GM21529 (cell line): ENCODE data around the gene SLC39A3.

Experiments
- ATAC-seq: cut with Tn5 transposase; IDR thresholded peaks from one replicate; pipeline ENCODE4 v1.9.1; 2021; ENCODE audit not compliant: unreplicated experiment

SLC39A3 gene

DNA sequence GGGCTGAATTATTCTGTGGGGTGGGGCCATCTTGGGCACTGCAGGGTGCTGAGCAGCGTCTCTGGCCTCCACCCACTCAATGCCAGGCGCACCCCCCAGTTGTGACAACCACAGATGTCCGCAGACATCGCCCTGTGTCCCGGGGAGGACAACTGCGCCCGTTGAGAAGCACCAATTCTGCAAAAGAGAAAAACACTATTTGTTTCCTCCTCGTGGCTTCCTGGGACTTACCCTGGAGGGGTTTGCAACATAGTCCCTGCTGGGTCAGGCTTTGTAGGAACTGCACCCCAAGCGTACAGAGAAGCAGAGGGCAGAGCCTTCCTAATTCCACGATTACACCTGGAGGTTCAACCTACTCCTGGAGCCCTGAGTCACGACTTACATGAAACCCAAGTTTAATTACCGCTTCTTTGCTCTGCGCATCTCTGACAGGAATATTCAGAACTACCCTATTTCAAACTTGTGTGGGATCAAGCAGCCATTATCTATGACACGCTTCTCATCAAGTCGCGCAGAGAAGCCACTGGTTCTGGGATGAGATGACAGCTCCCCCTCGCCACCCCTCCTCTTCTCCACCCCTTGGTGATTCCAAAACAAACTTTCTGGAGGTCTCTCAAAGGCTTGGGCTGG lies 11.1 kb upstream of the SLC39A3 start:
- ATAC-seq = no peak

DNA sequence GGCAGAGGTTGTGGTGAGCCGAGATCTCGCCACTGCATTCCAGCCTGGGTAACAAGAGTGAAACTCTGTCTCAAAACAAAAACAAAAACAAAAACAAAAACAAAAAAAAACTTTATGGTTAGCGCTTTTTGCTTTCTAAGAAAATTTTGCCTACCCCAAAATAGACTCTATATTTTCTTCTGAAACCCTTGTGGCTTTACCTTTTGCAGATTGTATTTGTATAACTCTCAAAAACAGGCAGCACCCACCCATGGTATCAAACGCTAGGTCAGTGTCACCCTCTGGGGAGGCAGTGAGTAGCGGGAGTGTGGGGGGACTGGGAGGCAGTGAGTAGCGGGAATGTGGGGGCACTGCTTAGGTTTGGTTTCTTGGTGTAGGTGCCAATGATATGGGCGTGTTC lies 7.5 kb upstream of the SLC39A3 start:
- ATAC-seq = no peak

DNA sequence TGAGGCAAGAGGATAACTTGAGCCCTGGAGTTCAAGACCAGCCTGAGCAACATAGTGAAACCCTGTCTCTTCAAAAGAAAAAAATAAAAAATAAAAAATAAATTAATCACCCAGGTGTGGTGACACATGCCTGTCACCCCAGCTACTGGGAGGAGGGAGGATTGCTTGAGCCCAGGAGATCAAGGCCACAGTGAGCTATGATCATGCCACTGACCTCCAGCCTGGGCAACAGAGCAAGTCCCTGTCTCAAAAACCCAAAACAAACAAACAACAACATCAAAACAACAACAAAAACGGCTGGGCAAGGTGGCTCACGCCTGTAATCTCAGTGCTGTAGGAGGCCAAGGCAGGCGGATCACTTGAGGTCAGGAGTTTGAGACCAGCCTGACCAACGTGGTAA lies 4.3 kb upstream of the SLC39A3 start:
- no peak for ATAC-seq

DNA sequence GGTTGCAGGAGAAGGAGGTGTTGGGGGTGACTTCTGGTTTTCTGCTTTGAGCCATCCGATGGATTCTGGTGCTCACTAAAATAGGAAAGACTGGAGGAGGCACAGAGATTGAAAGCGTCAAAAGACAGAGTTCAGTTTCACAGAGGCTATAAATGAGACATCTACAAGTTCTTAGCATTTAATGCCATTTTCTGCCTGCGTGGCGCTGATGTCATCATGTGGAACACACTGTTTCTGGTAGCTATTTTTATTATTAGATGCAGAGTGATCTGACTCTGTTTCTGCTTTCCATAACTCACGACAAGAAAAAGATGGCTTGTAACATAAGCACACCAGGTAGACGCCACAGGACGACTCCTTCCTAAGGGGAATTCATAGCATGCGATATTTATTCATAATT lies 3.3 kb upstream of the SLC39A3 start:
- ATAC-seq = no peak

DNA sequence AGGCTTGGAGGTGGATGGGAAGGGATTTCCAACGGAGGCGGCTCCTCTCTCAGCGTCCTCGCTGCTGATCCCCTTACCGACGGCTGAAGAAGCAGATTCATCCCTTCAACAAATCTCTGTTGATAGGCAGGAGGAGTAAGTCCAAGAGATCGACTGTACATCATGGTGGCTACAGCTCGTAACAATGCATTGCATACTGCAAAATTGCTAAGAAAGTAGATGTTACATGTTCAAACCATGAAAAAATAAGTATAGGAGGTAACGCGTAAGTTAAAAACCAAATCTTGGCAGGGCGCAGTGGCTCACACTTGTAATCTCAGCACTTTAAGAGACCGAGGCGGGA lies 468 bp upstream of the SLC39A3 start:
- ATAC-seq = no peak

DNA sequence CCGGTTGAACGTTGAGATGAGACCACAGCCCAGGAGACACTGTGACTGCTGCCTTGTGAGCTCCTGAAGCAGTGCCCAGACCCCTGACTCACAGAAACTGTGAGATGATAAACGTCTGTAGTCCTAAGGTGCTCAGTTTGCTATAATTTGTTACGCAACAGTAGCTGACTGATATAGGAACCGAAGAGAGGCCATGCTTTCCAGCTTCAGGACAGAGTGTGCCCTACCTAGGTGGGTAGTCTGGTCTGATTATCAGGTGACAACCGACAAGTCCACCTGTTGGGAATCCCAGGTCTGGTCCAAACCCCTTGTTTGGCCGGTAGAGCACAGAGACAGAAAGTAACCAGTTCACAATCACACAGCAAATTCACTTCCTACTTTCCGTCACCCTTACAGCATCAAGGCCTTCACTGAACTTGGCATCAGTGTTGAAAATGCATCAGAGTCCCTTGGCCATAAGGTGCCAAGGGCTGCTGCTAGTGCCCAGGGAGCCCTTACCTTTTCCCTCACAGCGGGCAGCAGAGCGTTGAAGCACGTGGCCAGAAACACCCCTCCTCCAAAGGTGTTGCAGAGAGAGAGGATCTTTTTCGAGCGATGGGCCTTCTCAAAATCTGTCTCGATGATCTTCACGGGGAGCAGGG lies 3.1 kb downstream of the SLC39A3 start:
- no peak for ATAC-seq

DNA sequence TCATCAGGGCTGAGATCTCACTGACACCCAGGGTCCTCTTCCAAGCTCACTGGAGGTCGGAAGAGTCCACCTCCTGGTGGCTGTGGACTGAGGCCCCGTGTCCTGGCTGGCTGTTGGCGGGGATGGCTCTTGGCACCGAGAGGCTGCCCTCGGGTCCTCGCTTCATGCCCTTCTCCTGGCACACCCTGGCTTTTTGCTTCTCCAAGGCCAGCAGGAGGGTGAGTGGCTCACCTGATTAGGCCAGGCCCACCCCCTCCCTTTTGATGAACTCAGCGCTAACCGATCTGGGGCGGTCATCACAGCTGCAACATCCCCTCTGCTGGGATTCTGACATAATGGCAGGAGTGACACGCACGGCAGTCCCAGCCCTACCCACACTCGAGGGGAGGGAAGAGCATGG lies 4.4 kb downstream of the SLC39A3 start:
- ATAC-seq = no peak

DNA sequence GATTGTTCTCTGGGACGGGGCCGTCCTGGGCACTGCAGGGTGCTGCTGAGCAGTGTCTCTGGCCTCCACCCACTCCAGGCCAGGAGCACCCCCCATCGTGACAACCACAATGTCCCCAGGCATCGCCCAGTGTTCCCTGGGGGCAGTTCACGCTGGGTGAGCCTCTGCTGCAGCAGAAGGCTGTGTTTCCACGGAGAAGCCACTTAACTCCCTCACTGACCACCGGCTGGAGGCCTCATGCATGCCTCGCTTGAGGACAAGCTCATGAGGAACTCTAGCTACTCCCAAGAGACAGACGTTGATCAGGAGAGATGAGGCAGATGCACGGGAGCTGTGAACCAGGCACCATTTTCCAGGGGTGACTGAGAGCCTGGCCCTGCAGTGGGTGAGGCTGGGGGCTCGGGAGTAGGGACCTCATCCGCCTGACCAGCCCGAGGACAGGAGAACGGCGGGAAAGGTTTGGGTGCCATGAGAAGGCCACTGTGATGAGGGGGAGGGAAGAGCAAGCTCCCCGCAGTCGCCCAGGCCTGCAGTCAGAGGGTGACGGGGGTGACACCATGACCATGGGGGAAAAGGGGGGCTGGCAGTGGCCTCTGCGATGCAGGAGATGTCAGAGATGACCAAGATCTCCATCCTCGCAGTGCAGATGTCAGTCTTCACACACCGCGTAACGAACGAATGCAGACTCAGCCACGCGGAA lies 5.1 kb downstream of the SLC39A3 start:
- ATAC-seq = no peak

DNA sequence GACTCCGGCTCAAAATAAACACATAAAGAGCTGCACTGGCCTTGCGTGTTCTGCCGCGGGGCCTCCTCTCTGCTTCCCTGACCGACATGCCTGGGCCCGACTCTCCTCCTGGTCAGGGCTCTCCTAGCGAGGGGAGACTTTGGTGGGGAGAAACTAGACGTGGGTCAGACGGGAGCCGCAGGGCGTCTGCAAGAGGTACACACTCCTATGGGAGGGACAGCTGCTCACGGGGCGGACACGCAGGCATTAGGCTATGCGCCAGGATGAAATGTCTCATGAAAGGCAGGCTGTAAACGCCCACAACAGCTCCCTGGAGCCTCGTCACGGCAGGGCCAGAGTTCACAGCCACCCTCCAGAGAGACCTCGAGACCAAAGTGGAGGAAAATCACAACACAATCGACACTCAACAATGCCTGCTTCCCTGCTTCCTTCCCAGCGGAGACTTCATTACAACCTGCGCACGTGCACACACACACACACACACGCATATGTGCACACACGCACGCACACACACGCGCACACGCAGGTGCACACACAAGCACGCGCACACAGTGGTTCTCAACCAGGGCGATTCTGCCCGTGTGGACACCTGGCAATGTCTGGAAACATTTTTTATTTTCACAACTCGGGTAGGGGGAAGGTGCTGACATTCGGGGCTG lies 5.8 kb downstream of the SLC39A3 start:
- no peak for ATAC-seq

DNA sequence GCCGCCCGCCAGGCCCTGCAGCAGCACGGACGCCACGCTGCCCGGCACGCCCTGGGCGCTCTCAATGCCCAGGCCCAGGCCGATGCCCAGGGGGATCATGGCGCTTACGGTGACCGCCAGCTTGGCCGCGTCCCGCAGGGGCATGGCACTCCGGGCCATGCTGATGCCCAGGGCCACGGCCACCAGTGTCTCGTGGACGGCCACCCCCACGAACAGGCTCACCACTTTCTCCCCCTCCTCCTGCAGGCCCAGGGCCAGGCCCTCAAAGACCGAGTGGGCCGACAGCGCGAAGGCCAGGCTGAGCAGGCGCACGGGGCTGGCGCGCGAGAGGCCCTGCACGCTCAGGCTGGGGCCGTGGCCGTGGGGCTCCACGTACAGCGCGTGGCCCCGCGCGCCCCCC lies 6.9 kb downstream of the SLC39A3 start:
- no peak for ATAC-seq

DNA sequence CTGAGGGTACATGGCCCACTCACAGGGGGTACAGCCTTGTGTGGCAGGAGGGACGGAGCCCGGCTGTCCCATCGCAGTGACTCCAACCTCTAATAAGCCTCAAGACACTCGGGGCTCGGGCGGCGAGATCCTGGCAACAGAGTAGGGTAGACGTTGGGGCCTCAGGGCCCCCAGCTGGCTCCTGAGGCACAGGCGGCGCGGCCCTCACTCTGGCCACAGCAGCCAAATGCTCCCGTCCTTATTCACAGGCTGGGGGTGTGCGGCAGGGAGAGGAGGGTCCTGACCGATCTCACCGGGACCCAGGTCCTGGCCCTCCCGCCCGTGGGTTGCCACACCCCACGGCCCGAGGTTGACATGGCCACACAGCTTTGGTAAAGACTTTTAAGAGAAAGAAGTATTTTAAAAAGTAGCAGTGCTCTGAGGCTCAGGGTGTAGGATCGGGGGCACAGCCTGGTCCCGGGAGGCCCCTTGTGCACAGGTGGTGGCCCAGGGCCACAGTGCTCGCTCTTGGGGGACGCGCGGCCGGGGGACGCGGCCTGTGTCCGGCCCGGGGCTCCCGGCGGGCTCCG lies 7.6 kb downstream of the SLC39A3 start:
- no peak for ATAC-seq

DNA sequence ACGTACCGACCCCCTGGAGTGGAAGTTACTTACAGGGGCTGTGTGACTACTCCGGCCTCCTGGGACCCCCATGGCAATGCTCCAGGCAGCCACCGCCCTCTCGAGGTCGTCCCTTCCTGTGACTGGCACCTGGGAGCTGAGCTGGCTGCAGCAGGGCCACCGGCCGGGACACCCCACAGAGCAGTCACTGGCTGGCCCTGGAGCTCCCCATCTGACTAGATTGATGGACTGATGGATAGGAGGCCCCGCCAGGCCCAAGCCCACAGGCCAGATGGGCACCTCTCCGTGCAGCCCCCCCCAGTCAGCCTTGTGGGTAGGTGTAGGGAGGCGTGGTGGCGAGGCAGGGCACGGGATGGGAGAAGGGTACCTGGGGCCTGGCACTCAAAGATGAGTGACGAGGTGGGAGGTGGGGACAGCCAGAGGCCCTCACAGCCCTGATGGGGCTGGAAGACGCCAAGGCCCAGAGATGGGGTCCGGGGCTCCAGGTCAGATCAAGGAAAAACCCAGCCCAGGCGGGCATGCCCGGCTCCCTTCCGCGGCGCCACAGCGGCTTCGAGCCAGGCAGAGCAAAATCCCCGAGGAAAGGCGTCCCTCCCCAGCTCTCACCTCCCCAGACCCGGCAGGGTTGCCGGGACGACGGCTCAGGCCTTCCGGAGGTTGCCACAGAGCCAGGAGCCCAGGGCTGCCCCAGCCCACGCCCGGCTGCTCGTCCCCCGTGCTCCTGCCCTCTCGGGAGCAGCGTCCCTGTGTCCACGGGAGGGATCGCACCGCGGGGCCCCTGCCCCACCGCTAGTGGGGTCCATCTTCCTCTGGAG lies 8.4 kb downstream of the SLC39A3 start:
- ATAC-seq = no peak

DNA sequence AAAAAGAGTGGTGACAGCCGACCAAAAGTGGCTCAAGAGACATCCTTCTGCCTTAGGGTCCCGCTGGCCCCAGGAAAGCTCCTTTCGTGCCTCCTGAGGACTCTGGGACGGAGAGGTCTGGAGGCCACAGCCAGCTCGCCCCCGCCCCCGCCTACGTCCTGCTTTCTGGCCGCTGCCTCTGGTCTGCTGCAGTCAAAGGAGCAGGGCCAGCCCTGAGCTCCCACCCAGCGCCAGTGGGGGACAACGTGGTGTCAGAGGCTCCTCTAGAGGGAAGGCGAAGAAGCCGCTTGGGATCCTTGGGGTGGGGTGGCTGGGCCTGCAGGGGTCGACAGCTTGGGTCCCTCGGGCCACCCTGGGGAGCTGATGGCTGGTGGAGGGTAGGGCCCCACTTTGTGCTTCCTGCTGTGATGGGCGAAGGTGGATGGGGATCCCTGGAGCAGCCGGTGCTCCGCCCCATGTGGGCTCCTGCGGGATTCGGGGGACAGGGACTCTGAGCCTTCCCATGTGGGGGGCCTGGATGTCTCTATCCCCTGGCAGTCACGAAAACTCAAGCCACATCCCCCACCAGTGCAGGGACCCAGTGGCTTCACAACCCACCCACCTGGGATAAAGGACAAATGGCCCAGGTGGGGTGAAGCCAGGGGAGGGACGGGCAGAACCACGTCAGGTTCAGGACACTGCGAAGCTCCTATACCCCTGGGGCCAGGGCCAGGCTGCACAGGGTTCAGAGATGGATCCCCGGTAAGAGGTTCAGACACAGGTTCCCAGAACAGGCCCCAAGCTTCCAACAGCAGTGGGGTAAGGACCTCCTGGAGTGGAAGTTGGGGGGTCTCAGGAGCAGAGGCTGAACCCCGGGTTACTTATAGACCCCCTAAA lies 9.6 kb downstream of the SLC39A3 start:
- no peak for ATAC-seq

DNA sequence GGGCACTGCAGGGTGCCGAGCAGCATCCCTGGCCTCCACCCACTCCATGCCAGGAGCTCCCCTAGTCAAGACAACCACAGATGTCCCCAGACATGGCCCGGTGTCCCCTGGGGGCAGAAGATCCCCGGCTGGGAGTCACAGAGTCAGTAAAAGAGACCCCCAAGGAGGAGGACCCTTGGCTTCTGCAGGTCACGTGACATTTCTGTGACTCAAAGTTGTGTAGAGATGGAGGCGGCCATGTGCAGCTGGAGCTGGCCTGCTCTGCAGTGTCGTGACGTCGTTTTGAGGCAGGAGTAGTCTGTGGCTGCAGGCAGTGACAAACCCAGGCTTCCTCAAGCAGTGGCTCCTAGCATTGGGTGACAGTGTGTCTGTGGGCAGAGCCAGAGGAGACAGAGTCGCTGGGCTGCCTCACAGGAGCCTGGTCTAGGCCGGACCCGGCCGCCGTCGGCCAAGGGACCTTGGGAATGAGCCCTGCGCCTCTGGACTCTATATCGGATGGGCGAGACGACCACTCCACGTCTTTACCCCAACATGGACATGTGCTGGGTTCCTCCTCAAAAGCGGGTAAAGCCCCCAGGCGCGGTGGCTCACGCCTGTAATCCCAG lies 10.9 kb downstream of the SLC39A3 start:
- ATAC-seq = no peak

DNA sequence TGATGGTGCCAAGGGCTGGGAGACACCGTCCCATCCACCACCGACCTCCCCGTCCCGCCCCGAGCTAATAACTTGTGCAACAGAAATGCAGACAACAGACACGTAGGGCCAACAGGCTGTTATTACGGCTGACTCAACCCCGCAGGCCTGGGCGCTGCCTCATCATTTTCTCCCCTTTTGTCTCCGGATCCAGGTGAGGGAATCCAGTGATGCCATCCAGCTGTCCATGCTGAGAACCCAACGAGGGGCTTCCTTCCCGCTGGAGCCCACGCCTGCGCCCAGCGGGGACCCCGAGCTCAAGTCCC lies 12.2 kb downstream of the SLC39A3 start:
- ATAC-seq = no peak

DNA sequence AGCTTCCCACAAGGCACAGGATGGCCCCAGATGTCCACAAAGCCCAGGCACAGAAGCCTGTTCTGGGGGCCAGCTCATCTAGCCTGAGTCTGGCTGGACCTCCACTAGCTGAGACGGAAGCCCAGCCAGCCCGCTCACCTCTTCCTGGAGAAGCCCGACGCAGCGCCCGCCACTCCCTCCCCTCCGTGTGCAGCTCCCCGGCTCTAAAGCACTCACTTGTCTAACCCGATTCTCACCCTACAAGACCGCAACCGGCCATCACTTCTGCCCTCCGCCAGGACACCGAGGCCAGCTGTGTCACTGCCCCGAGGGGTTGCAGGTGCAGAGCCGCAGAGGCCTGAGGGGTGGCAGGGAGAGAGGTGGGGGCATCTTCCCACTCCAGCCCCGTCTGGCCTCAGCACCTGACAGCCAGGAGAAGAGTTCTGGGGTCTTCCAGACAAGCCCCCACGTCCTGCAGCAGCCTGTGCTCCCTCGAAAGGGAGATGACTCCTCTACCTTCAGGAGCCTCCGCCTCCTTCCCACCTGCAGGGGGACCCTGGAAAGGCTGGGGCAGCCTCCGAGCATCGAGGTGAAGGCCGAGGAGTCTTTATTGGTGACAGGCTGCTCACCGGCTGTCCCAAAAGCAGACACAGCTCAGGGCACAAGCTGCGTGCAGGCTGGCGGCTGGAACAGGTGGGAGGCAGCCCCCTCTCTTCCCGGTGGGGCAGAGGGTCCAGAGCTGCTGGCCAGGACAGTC lies 12.7 kb downstream of the SLC39A3 start:
- no peak for ATAC-seq

DNA sequence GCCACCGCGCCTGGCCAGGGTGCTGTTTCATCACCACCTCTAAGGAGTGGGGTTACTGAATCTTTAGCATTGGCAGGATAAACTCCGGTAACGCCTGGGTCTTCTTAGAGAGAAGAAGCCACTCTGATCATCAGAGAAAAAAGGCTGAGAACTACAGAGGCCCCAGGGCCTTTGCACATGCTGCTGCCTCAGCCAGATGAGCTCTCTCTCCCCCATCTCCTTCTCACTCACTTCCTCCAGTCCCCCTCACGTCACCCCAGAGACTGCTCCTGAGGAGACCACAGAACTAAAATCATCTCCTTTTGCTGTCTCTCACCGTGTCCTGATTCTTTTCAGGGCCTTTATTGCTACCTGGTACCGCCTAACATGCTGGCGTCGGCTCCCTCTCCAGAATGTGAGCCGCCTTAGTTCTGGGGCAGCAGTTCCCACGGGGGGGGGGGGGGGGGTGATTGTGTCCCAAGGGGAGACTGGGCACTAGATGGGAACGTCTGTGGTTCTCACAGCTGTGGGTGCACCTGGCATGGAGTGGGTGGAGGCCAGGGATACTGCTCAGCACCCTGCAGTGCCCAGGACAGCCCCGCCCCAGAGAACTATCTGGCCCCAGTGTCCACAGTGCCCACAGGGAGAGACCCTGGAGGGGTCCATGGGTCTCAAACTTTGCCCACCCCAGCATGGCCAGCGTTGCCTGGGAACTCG lies 13.5 kb downstream of the SLC39A3 start:
- ATAC-seq = no peak

DNA sequence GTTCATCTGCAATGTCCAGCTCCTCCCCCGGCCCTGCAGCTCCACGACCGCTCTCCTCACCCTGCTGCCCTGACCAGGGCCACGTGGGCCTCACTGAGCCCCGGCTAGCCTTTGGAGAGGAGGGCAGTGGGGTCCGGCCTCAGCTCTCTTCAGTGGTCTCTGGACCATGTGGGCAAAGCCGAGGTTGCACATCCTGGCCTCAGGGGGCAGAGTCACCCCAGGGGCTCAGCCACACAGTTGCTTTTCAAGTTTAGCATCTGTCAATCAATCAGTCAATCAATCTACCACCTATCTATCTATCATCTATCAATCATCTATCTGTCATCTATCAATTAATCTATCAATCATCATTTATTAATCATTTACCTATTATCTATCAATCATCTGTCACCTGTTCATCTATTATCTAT lies 15.7 kb downstream of the SLC39A3 start:
- no peak for ATAC-seq
